ENCODE data around the gene DDX10.

- TF ChIP-seq, protein P1, sequence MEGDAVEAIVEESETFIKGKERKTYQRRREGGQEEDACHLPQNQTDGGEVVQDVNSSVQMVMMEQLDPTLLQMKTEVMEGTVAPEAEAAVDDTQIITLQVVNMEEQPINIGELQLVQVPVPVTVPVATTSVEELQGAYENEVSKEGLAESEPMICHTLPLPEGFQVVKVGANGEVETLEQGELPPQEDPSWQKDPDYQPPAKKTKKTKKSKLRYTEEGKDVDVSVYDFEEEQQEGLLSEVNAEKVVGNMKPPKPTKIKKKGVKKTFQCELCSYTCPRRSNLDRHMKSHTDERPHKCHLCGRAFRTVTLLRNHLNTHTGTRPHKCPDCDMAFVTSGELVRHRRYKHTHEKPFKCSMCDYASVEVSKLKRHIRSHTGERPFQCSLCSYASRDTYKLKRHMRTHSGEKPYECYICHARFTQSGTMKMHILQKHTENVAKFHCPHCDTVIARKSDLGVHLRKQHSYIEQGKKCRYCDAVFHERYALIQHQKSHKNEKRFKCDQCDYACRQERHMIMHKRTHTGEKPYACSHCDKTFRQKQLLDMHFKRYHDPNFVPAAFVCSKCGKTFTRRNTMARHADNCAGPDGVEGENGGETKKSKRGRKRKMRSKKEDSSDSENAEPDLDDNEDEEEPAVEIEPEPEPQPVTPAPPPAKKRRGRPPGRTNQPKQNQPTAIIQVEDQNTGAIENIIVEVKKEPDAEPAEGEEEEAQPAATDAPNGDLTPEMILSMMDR (IDR thresholded peaks at IDR 0.05) = no peak
- TF ChIP-seq EP300 (IDR thresholded peaks at IDR 0.05) (no peak), POLR2A (IDR thresholded peaks at IDR 0.05) (no peak)
Measured at GRCh38 chr11:108961095-108961494, 296.2 kb downstream of the DDX10 start.
